ENCODE results near the gene ARHGAP28.

Gene ARHGAP28

GRCh38 chr18:6920099-6920955 is 190.8 kb downstream of the ARHGAP28 start:
- POLR2A ChIA-PET = interaction anchor here (0.6 kb wide), 1 partner anchor 1903 kb away, joined by 3 read pairs; no protein-coding TSS in a partner anchor
- no peak overlapping the region for H3K4me3 ChIP-seq (ENCODE audit: low read depth, low read length)
- peak; percentile 24 for DNase-seq (ENCODE audit: low read depth, low spot score)
- CTCF ChIA-PET = interaction anchor here (0.6 to 10.2 kb wide), 26 partner anchors 13 to 313 kb away, joined by 3 to 171 read pairs (median 4); no protein-coding TSS in a partner anchor
- peak; percentile 59 for TF ChIP-seq CTCF (IDR thresholded peaks at IDR 0.05; ENCODE audit: insufficient read depth, low read length, missing control alignments)

- CTCF ChIA-PET = interaction anchor here (0.8 to 10.2 kb wide), 13 partner anchors 13 to 312 kb away, joined by 3 to 171 read pairs (median 4); no protein-coding TSS in a partner anchor
- POLR2A ChIA-PET = no interaction called here
- H3K4me3 ChIP-seq (ENCODE audit: low read depth, low read length) = no peak overlapping the region
- TF ChIP-seq CTCF (IDR thresholded peaks at IDR 0.05; ENCODE audit: insufficient read depth, low read length, missing control alignments) = no peak
- no peak for DNase-seq (ENCODE audit: low read depth, low spot score)
These were observed 192.1 kb downstream of the ARHGAP28 start for GRCh38 chr18:6921571-6921970.

- CTCF ChIA-PET = interaction anchor here (10.2 kb wide), 1 partner anchor 252 kb away, joined by 171 read pairs; no protein-coding TSS in a partner anchor
- H3K4me3 ChIP-seq (ENCODE audit: low read depth, low read length) = no peak overlapping the region
- POLR2A ChIA-PET = no interaction called here
- DNase-seq (ENCODE audit: low read depth, low spot score) = no peak
- no peak for TF ChIP-seq CTCF (IDR thresholded peaks at IDR 0.05; ENCODE audit: insufficient read depth, low read length, missing control alignments)
These were observed 193.7 kb downstream of the ARHGAP28 start for GRCh38 chr18:6923220-6923619.

- ChIA-PET POLR2A (no interaction called here), CTCF (interaction anchor here (0.8 kb wide), 1 partner anchor 9 kb away, joined by 3 read pairs; no protein-coding TSS in a partner anchor)
- TF ChIP-seq CTCF (IDR thresholded peaks at IDR 0.05; ENCODE audit: insufficient read depth, low read length, missing control alignments) = no peak
- no peak overlapping the region for H3K4me3 ChIP-seq (ENCODE audit: low read depth, low read length)
- no peak for DNase-seq (ENCODE audit: low read depth, low spot score)
These were observed 197.6 kb downstream of the ARHGAP28 start for GRCh38 chr18:6927153-6927552.

GRCh38 chr18:6928359-6928758 is 198.8 kb downstream of the ARHGAP28 start:
- ChIA-PET POLR2A (no interaction called here), CTCF (no interaction called here)
- no peak for DNase-seq (ENCODE audit: low read depth, low spot score)
- TF ChIP-seq CTCF (IDR thresholded peaks at IDR 0.05; ENCODE audit: insufficient read depth, low read length, missing control alignments) = no peak
- no peak overlapping the region for H3K4me3 ChIP-seq (ENCODE audit: low read depth, low read length)

GRCh38 chr18:6929370-6930102 is 200.0 kb downstream of the ARHGAP28 start:
- POLR2A ChIA-PET = no interaction called here
- CTCF ChIA-PET = no interaction called here
- DNase-seq (ENCODE audit: low read depth, low spot score) = no peak
- H3K4me3 ChIP-seq (ENCODE audit: low read depth, low read length) = no peak overlapping the region
- TF ChIP-seq CTCF (IDR thresholded peaks at IDR 0.05; ENCODE audit: insufficient read depth, low read length, missing control alignments) = no peak
